ENCODE data around the gene SMG7.

SMG7 gene

DNA sequence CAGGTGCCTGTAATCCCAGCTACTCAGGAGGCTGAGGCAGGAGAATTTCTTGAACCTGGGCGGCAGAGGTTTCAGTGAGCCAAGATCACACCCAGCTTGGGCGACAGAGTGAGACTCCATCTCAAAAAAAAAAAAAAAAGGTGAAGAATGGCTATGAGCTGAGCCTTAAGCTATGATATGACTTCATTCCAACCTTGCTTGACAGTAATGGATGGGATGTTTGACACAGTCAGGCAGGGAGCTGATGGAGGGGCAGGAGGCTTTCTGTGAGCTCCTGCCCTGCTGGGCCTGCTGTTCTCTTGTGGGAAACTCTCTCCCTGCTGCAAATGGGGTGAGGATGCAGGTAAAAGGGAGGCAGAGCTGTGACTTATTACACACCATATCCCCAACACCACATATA is 90.4 kb downstream of the SMG7 start:
- no peak for DNase-seq (ENCODE audit: low read depth in 2 of 2)

DNA sequence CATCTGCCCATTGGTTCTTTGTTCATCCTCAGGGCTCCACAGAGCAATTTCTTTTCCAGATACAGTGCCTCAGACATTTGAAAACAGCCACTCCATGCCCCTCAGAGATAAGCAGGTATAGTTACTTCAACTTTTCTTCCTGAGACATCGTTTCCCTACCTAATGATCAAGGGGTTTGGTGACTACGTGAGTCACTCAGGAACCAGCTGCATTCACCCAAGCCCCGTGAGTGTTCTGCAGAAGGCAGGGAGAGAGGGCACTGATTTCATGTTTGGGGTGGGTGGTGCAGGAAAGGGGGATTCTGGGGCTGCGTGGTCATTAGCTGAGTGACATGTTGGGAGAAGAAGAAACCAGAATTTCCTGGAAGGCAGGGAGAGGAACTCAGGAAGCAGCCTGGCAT is 93.0 kb downstream of the SMG7 start:
- DNase-seq (ENCODE audit: low read depth in 2 of 2): no peak

DNA sequence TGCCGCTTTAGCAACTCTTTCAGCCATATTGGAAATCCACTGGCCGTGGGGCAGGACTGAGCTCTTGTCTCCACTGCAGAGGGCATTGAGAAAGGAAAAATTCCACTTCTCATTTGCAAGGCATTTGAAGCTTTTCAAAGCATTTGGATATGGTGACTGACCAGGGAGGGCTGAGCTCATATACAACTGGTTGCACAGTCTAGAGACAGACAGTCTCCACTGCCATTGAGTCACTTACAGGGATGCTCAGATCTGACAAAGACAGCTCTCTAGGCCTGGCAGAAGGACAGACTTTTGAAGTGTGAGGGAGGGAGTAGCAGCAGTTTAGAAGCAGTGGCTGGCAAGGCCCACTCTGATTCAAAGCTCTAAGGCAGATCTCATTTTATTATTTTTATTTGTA is 93.7 kb downstream of the SMG7 start:
- DNase-seq (ENCODE audit: low read depth in 2 of 2): no peak

DNA sequence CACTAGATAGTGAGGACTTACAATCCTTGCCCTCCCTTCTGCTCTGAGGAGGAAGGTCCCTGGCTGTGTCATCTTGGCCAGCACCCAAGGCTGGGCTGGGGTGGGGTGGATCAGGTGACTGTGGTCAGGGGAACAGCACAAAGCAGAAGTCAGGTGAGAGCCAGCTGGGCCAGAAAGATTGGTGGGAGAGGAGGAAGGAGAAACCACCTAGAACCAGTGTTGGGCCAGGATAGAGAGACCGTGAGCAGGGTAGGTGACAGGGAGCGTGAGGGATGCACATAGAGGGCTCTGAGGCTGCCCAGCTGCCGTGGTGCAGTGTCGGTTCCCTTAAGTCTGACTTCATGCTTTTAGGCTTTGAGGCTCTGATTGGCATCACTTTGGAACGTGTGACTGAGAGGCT is 95.3 kb downstream of the SMG7 start:
- no peak for DNase-seq (ENCODE audit: low read depth in 2 of 2)

DNA sequence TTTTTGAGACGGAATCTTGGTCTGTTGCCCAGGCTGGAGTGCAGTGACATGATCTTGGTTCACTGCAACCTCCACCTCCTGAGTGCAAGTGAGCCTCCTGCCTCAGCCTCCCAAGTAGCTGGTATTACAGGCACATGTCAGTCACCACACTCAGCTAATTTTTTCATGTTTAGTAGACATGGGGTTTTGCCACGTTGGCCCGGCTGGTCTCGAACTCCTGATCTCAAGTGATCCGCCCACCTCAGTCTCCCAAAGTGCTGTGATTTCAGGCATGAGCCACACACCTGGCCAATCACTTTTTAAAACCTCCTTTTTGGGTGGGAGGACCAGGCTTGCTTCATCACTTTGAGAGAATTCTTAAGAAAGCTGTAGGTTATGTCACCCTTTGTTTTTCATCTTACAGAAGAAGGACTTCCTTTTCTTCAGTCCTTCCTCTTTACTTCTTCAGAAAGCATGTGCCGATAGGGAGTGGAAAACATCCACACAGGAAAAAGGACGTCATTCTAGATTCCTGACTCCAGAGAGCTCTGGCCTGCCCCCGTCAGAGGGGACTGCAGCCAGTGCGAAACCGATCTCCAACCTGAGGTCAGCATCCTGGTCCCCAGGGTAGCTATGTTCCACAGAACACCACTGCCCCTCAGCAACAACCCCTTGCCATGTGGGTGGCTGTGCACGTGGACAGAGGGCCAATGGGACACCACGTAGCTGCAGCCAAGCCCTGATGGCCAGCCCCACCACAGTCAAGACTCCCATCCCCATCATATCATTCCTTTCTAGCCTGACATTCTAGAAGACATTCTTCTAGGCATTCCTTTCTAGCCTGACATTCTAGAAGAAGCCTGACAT is 96.1 kb downstream of the SMG7 start:
- peak in 1 of 2 experiments; percentile 3 for DNase-seq (ENCODE audit: low read depth in 2 of 2)

DNA sequence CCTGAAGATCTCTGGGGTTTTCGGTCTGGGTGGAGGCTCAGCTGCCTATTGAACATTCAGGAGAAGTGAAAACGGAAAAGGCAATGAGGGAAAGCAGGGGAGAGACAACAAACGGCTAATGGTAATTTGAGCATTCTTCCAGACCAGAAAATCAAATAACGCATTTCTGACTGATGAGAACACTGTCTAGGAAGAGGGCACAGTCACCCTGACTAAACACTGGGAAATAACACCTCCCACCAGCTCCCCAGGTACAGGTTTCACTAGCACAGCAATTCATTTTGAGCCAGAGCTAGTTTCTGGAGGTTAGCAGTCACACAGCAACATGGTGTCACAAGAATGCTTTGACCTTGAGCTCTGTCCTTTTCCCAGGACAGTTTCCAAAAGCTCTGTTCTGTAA is 96.8 kb downstream of the SMG7 start:
- DNase-seq (ENCODE audit: low read depth in 2 of 2): no peak

DNA sequence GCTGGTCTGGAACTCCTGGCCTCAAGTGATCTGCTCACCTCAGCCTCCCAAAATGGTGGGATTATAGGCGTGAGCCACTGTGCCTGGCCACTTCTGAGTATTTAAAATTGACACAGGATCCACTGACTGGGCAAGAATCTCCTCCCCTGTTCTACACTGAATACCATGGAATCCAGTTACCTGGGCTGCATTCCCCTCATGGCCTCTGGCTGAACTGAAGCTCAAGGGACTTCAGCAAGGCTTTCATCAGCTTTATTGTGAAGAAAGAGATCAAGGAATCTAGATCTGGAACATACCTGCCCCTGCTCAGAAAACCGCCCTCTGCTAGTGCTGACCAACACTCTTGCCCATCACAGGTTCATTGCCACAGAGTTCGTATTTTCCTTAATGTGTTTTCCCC is 97.5 kb downstream of the SMG7 start:
- DNase-seq (ENCODE audit: low read depth in 2 of 2): no peak

DNA sequence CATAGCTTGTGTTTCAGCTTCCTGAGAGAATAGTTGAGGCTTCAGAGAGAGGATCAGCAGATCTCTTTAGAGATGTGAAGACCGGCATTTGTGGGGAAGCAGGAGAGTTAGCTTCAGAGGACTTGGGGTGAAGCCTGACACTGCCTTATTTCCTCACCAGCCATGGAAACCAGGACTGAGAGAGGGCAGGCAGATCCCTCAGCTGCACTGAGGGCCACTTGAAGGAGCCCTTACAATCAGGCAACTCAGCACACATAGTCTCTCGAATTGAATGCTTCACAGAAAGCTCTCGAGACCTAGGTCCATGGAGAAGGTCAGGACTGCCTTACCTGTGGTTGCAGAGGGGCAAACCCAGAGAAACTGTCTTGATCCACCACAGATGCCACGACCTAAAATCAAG is 98.2 kb downstream of the SMG7 start:
- no peak for DNase-seq (ENCODE audit: low read depth in 2 of 2)

DNA sequence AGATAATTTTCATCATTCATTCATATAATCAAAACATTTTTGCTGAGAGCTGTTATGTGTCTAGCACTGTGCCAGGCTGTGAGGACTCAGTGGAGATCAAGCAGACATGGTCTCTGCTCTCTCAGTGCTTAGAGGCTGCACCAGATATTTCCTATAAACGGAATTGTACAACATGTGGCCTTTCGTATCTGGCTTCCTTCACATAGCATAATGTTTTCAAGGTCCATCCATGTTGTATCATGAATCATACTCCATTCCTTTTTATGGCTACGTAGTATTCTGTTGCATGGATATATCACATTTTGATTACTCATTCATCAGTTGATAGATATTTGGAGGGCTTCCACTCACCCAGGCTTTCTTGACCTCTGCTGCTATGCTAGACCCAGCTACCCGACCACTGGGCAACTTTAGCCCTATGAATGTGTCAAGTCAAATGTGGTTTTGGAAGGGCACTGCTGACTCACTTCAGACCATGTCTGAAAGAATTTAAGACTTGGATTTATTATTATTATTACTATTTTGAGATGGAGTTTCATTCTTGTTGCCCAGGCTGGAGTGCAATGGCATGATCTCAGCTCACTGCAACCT is 99.5 kb downstream of the SMG7 start:
- DNase-seq (ENCODE audit: low read depth in 2 of 2): no peak

DNA sequence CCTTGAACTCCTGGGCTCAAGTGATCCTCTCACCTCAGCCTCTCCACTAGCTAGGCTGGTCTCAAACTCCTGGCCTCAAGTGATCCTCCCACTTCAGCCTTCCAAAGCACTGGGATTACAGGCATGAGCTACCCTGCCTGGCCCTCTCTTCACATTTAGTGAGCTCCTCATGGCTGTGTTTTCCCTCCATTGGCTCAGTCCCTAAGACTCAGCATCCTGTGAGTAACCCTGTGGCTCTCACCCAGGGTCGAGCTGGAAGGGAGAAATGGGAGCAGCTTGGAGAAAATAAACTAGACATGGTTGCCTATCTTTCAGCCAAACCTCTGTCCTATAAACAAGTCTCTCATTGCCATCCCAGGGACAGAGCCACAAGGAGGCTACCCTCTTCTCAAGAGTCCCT is 100.4 kb downstream of the SMG7 start:
- DNase-seq (ENCODE audit: low read depth in 2 of 2): no peak

DNA sequence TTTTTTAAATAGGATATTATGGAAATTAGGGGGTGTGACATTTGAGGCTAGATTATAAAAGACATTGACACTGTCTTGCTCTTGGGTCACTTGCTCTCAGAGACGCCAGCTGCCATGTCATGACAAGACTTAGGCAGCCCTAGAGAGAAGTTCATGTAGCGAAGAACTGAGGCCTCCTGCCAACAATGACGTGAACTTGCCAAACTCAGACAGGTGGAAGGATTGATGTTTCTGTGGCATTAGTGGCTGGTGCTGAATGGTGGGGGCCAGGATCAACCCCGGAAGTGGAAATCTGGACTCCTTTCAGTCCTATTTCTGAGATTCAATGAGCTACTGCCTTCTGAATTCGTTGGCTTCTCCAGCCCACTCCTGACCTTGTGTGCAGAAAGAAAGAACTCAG is 103.3 kb downstream of the SMG7 start:
- DNase-seq (ENCODE audit: low read depth in 2 of 2): no peak

DNA sequence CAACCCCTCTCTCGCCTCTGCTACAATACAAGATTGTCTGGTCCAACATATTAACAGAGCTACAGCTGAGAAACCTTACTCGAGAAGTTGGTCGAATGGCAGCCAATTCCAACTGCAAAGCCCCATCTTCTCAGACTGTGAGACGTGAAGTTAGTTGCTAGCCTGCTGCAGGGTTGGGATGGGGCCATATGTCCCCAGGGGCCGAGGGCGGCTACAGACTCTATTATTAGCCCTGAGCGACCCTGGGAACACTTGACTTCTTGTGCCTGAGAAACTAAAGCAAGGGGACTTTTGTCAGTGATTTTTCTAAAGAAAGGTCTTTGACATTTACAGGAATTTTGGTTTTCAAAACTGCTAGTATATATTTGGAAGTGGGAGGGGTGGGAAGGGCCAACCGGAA is 104.2 kb downstream of the SMG7 start:
- no peak for DNase-seq (ENCODE audit: low read depth in 2 of 2)

DNA sequence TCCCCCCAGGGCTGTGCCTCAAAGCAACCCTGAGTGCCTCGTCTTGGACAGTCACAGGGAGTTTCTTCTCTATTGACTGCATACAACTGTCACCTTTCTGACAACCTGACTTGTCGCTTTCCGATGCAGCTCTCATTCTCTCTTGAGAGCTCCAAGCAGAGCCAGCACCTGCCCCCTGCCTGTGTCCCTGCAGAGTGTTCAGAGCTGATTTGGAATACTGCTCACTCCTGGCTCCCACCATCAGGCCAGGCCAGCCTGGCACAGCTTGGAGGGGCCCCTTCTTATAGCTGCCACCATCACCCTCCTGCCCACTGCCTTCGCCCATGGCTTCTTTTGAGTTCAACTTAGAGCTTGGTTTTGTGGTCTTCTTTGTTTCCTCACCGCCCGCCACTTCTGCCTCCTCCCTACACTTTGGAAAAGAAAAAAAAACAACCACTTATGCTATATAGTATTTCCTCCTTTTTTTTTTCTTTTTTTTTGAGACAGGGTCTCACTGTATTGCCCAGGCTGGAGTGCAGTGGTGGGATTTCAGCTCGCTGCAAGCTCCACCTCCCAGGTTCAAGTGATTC is 105.7 kb downstream of the SMG7 start:
- no peak for DNase-seq (ENCODE audit: low read depth in 2 of 2)

DNA sequence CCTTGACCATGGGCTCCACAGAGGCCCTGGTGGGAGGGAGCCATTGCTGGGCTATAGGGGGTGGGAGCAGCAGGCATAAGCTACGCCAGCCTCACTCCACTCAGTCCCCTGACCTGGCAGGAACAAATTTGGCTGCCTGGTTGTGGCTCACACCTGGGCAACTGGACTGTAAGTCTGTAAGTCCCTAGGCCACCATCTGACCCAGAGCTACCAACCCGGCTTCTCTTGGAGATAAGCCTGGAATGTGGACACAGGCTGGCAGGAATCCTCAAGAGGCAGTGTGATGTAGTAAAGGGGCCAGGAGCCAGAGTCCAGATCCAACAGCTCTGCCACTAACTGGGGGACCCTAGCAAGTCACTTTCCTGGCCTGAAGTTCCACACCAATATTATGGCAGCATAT is 106.6 kb downstream of the SMG7 start:
- DNase-seq (ENCODE audit: low read depth in 2 of 2): no peak

DNA sequence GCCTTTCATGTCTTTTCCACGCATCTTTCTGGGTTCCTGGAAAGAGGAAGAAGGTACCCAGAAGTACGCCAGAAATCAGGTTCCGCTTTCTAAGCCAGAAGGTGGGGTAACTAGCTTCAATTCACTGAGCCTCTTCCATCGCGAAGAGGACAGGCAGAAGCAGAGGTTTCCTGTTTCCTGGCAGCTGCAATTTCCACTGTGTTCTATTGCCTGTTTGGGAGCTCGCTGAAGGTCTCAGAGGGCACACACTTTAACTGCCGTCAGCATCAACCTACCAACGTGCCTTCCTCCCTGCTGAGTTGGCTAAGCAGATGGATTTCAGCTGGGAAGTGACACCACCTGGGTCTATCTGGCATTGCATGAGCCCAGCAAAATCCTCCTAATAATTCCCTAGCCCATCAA is 108.0 kb downstream of the SMG7 start:
- DNase-seq (ENCODE audit: low read depth in 2 of 2): no peak

DNA sequence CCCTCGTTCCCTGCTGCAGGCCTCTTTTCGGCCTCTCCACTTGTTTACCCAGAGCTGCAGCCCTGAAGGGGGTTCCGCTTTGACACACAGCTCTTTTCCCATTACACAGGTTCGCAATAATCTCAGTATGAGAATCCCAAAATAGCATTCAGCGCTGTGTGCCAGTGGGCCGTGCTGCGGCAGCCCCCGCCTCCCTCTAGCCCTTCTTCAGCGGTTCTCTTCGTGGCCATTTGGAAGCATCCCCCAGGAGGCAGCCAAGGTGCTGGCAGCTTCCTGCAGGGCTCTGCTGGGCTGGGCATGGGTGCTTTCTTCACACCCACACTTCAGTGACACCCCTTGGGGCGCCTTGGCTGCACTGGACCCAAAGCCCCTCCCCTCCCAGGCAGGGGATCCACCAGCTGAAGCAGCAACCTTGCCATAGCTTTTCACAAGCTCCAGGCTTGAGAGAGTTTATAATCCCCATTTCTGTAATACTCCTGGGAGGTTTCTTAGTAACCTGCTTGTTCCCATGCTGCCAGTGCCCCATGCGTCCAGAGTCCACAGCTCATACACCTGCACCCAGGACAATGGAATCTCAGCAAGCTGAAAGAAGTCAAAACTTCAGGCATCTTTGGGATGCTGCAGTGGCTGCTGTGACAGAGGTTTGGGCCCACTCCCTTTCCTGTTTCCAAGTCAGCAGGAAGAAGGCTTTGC is 109.9 kb downstream of the SMG7 start:
- DNase-seq (ENCODE audit: low read depth in 2 of 2): no peak

DNA sequence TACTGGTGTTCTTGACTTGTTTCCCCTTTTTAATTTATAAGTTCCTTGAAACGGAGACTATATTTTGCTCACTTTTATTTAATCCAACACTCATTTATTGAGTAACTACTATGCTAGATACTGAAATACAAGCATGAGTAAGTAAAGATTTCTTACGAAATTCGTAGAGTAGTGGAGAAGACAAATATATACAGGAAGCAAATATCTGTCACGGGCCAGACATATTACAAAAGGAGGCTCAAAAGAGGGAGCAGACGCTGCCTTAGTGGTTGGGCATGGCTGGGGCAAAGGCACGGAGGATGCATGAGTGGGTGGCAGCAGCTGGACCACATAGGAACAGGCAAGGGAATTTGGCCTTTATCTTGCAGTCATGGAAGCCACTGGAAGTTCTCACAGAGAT is 111.2 kb downstream of the SMG7 start:
- no peak for DNase-seq (ENCODE audit: low read depth in 2 of 2)

DNA sequence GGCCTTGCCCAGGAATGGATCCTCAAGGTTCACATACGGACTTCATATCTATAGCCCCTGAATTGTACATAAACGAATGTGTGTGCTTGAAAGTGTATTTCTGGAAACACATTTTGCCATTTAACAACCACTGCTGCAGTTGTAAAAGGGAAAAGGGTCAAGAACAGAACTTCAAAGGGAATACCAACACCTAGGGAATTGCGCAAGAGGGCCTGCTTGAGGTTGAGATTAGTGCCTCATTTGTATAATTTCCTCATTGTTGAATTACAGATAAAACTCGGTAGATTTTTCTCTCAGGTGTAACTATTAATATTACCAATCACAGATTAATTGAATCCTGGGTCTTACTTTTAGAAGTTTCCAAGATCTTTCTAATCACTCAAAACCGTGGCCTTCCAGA is 111.8 kb downstream of the SMG7 start:
- no peak for DNase-seq (ENCODE audit: low read depth in 2 of 2)

DNA sequence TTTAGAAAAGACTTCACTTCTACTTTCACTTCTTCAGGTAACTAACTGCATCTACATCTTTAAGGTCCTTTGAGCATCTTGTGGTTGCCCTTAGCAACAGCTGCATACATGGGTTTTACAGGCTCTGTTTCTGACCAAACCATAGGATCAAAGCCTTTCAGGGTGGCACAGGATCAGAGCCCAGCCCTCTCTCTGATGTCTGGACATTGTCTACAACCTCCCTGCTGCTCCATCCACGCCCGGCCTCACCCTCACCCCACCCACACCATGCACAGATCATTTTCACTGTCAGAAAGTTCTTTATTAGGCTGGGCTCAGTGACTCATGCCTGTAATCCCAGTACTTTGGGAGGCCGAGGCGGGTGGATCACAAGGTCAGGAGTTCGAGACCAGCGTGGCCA is 112.7 kb downstream of the SMG7 start:
- DNase-seq (ENCODE audit: low read depth in 2 of 2): no peak

DNA sequence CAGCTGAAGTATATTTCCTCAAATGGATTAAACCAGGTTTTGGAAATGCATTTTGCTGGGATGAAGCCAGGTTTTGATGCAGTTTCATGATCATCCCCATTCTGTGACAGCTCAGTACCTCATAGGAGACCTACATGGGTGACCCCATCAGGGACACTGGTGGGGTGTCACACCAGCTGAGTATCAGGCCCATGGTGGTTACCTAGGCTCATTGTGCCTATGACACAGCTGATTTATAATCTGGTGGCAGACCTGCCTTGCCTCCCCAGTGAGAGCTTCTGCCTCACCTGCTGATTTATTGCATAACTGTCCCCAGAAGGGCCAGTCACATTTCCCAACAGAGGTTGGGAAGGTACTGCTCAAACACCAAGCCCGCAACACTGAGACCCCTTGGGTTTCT is 114.2 kb downstream of the SMG7 start:
- DNase-seq (ENCODE audit: low read depth in 2 of 2): no peak

DNA sequence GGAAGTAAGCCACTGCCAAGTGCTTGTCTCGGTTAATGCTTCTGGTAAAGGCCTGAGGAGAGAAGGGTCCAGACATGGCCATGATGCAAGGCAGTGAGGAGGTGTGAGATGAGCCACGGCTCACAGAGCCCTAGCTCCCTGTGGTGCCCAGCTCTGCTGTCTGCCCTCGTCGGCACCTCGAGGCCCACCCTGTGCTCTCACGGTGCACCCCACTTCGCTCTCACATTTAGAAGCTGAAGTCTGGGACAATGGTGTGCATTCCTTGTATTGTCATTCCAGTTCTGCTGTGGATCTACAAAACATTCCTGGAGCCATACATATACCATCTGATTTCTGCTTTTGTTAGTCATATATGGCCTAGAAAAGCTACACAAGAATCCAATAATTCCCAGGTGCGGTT is 114.6 kb downstream of the SMG7 start:
- DNase-seq (ENCODE audit: low read depth in 2 of 2): no peak

DNA sequence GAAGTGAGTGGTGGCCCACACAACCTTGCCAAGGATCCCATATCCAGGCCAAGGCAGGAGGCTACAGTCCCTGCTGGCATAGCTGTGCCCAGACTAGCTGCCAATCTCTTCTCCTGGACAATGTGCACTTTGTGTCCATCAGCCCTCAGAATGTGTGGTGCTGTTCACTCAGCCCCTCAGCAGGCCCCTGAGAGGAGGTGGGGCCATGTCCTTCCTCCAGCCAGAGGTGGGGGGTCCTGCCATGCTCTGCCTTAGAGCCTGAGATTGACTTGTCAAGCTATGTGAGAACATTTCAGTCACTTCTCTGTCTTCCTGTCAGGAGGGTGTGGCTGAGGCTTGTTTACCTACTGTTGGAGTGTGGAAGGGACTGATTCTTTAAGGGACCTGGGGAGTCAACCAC is 116.5 kb downstream of the SMG7 start:
- DNase-seq (ENCODE audit: low read depth in 2 of 2): no peak

DNA sequence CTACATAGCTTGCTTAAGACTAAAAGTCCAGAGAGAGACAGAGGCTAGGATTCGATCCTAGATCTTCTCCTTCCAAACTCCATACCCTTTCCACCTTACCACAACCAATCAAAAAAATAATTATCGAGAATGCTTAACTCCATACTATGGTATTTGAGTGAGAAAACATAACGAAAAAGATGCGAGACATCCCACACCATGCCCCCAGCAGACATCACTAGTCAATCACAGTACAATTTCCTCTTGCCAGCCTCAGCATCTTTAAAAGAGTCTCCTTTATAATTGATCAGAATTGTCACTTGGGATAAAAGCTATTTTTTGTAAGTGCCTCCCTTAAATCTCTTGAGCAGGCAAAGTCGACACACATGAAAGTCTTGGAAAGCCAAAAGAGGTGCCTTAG is 117.1 kb downstream of the SMG7 start:
- no peak for DNase-seq (ENCODE audit: low read depth in 2 of 2)

All from fibroblast of skin of left biceps (primary cell).